GM11168 (cell line): Measurements from ENCODE around the gene TRAF7.
"Not testable (repeated sequence)": the region's sequence is repeated elsewhere in the genome, so short reads cannot be mapped to it uniquely, and the experiment has no call there.

ENCODE experiments used
- in situ Hi-C: fragments of 300-500 bp; cut with MboI; formaldehyde crosslinking; loops from one replicate; pipeline ENCODE4 v1.12.0; 2022; ENCODE audit warnings: low sequenced_read_pairs; ENCODE audit not compliant: unreplicated experiment

The TRAF7 gene

GRCh38 chr16:2196162-2196980 is 40.8 kb downstream of the TRAF7 start, which contains the start of gene CASKIN1:
Gene CASKIN1 (minus strand): TSS chr16:2196605. CDS start chr16:2196432, 173 bp downstream.
- in situ Hi-C loops: no loop called here

DNA sequence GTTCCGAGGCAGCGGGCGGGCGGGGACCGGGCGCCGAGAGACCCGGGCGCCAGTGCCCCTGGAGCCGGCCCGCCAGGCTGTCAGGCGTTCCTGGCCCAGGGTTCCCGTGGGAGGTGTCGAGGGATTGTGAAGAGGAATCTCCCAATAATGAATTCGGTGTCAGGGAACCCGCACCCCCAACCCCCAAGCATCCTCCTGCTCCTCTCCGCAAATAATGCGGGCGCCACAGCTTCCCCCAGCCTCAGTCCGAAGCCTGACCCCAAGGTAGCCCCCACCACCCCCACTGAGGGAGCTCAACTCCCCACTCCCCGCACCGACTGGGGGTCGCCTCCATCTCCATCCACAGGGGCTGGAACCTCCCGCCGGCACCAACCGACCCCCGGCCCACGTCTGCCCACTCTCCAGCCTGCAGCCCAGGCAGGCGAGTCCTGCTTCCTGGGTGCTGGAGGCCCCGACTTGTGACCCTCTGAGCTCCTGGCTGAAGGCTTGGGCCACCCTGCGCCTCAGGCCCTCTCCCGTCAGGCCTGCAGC is 41.5 kb downstream of the TRAF7 start:
- in situ Hi-C loops: no loop called here

GRCh38 chr16:2197765-2198164 is 42.2 kb downstream of the TRAF7 start:
- in situ Hi-C loops: no loop called here

DNA sequence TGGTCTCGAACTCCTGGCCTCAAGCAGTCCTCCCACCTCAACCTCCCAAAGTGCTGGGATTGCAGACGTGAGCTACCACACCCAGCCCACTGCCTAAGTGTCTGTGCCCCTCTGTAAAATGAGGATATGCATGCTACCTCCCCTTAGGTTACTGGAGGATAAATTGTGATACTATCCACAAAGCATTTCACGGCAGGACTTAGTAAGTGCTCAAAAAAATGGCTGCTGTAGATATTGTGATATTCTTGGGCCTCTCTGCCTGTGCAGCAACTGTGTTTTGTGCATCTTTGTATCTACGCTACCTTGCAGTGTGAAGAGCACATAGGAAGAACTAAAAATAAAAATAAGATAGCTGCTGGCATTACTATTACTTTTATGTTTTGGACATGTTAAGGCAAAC is 42.7 kb downstream of the TRAF7 start:
- in situ Hi-C loops: no loop called here

- in situ Hi-C loops: no loop called here
Measured at GRCh38 chr16:2199095-2199494, 43.5 kb downstream of the TRAF7 start.

- in situ Hi-C loops: no loop called here
Measured at GRCh38 chr16:2199621-2200139, 44.1 kb downstream of the TRAF7 start.

- in situ Hi-C loops: no loop called here
Measured at GRCh38 chr16:2200313-2200712, 44.7 kb downstream of the TRAF7 start.

DNA sequence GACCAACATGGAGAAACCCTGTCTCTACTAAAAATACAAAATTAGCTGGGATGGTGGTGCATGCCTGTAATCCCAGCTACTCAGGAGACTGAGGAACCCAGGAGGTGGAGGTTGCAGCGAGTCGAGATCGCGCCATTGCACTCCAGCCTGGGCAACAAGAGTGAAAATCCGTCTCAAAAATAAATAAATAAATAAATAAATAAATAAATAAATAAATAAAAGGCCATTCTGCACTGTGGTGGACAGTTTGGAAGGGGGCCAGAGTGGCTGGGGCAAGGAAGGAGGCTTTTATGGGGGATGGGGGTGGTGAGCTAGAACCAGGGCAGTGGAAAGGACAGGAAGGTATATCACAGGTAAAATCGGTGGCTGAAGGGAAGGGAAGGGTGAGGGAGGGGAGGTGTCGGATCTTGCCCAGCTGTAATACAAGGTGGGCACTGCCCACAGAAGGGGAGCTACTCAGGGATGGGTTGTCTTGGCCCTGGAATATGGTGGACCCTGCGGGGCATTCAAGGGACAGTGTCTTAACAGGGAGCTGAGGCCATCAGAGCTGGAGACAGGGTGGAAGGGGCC is 47.6 kb downstream of the TRAF7 start:
- in situ Hi-C loops: not testable (repeated sequence)

DNA sequence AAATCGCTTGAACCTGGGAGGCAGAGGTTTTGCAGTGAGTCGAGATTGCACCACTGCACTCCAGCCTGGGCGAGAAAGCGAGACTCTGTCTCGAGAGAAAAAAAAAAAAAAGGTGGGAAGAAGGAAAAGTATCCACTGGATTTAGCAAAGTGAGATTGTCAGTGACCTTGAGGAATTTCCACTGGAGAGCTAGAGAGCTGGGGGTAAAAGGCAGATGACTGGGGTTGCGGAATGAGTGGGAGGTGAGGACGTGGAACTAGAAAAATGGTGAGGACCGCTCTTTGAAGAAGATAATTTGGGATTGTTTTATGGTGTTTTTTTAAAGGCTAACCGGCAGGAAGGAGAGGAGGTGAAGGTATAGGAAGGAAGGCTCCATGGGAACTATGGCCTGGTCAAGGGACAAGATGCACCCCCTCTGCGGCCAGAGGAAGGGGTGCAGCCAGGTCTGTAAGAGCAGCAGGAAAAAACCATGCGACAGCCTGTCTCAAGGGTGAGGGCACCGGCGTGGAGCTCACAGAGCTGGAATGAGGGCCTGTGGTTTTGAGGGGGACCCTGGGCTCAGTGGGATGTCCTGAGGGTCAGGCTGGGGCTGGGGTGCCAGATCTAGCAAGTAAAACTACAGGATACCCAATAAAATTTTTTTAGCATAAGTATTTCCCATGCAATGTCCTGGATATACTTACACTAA is 49.0 kb downstream of the TRAF7 start:
- in situ Hi-C loops: no loop called here

GRCh38 chr16:2205104-2205966 is 49.8 kb downstream of the TRAF7 start, which contains the start of gene MLST8:
Gene MLST8 (plus strand): TSS chr16:2205454. CDS start chr16:2206086, 632 bp downstream.
- in situ Hi-C loops: no loop called here

DNA sequence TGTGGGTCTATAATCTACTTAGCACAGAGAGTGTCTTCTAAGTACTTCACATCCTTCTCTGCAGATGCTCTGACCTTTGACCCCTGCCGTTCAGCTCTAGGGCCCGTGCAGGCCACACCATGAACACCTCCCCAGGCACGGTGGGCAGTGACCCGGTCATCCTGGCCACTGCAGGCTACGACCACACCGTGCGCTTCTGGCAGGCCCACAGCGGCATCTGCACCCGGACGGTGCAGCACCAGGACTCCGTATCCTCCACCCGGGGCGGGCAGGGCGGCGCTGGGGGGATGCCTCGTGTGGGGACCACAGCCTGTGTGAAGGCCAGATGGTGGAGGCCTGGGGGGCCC is 50.4 kb downstream of the TRAF7 start:
- in situ Hi-C loops: no loop called here

- in situ Hi-C loops: no loop called here
Measured at GRCh38 chr16:2206420-2206779, 50.8 kb downstream of the TRAF7 start.

DNA sequence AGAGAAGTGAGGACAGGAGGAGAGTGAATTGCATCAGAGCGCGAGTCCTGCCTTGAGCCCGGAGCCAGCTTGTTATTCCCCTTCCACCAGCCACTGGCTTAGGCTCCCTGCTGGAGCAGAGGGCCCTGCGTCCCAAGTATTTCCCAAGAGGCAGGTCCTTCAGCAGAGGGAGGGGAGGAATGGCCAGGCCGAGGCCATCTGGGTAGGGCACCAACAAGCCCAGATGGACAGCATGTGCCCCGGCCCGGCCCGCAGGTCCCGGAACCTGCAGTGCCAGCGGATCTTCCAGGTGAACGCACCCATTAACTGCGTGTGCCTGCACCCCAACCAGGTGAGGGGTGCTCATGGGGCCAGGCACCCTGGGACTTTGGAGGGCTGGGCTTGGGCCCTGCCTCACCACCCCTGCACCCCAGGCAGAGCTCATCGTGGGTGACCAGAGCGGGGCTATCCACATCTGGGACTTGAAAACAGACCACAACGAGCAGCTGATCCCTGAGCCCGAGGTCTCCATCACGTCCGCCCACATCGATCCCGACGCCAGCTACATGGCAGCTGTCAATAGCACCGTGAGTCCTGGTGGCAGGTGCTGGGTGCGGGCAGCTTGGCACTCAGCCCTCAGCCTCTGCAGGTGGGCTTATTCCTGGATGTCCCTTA is 51.3 kb downstream of the TRAF7 start:
- in situ Hi-C loops: no loop called here

- in situ Hi-C loops: no loop called here
Measured at GRCh38 chr16:2207872-2208271, 52.3 kb downstream of the TRAF7 start.

- in situ Hi-C loops: no loop called here
Measured at GRCh38 chr16:2208308-2208707, 52.7 kb downstream of the TRAF7 start.

DNA sequence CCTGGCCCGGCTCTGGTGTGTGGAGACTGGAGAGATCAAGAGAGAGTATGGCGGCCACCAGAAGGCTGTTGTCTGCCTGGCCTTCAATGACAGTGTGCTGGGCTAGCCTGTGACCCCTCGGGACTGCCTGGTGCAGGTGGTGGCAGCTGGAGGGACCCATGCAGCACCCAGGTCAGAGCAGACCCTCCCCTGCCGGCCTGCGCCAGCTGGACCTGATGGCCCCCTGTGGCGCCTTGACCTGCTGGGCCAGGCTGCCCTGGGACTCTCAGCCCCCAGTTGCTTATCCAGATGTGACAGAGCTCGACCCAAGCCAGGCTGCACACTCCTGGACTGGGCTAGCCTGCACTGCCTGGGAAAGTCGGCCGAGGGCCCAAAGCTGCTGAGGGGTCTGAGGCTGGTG is 53.2 kb downstream of the TRAF7 start:
- in situ Hi-C loops: no loop called here

- in situ Hi-C loops: no loop called here
Measured at GRCh38 chr16:2209258-2210008, 53.9 kb downstream of the TRAF7 start.

GRCh38 chr16:2210009-2210332 is 54.4 kb downstream of the TRAF7 start:
- in situ Hi-C loops: no loop called here
